ENCODE results near the gene LAMA1. TPM values are rescaled to one million over a fixed set of nuclear protein-coding genes. Genes with fewer than 3 reads are reported as not detected.
A peak's percentile ranks its signal among the peaks of the same experiment; 100 is the strongest.
"Not testable (repeated sequence)": the region's sequence is repeated elsewhere in the genome, so short reads cannot be mapped to it uniquely, and the experiment has no call there.

The LAMA1 gene
- 1.9 TPM for polyA plus RNA-seq (2013, experiment 1 of 2; ENCODE audit: insufficient read length)
- polyA plus RNA-seq (2013, experiment 2 of 2; ENCODE audit: insufficient read length): 2.0 TPM

- DNase-seq: peak; percentile 4
Observed at GRCh38 chr18:7117390-7118355, at the start of gene LAMA1. Gene LAMA1 (minus strand): TSS chr18:7117797. CDS start chr18:7117720, 77 bp downstream.

- no peak for DNase-seq
Observed at GRCh38 chr18:7165846-7166393, 48.3 kb upstream of the LAMA1 start.

- DNase-seq: peak; percentile 29
Observed at GRCh38 chr18:7164323-7165004, 46.9 kb upstream of the LAMA1 start.

- peak; percentile 72 for DNase-seq
Observed at GRCh38 chr18:7158216-7158615, 40.6 kb upstream of the LAMA1 start.

GRCh38 chr18:7157760-7158159, 40.2 kb upstream of the LAMA1 start:
- DNase-seq: no peak

GRCh38 chr18:7155887-7156286, 38.3 kb upstream of the LAMA1 start:
- DNase-seq: no peak

GRCh38 chr18:7155092-7155491, 37.5 kb upstream of the LAMA1 start:
- no peak for DNase-seq

- no peak for DNase-seq
Observed at GRCh38 chr18:7152440-7152839, 34.8 kb upstream of the LAMA1 start.

GRCh38 chr18:7147399-7147798, 29.8 kb upstream of the LAMA1 start:
- no peak for DNase-seq

GRCh38 chr18:7146067-7146466, 28.5 kb upstream of the LAMA1 start:
- DNase-seq: no peak

GRCh38 chr18:7144921-7145320, 27.3 kb upstream of the LAMA1 start:
- not testable (repeated sequence) for DNase-seq

- no peak for DNase-seq
Observed at GRCh38 chr18:7141287-7141686, 23.7 kb upstream of the LAMA1 start.

- no peak for DNase-seq
Observed at GRCh38 chr18:7139409-7139808, 21.8 kb upstream of the LAMA1 start.

- DNase-seq: peak; percentile 11
Observed at GRCh38 chr18:7133181-7133580, 15.6 kb upstream of the LAMA1 start.

- no peak for DNase-seq
Observed at GRCh38 chr18:7132356-7133150, 15.0 kb upstream of the LAMA1 start.

- DNase-seq: no peak
Observed at GRCh38 chr18:7122376-7122775, 4.8 kb upstream of the LAMA1 start.

- DNase-seq: no peak
Observed at GRCh38 chr18:7116792-7117389, 706 bp downstream of the LAMA1 start.

- peak; percentile 9 for DNase-seq
Observed at GRCh38 chr18:7116001-7116730, 1.4 kb downstream of the LAMA1 start.

- DNase-seq: no peak
Observed at GRCh38 chr18:7112936-7113335, 4.7 kb downstream of the LAMA1 start.

GRCh38 chr18:7111134-7111533, 6.5 kb downstream of the LAMA1 start:
- DNase-seq: no peak

GRCh38 chr18:7105943-7106342, 11.7 kb downstream of the LAMA1 start:
- DNase-seq: no peak

Data from fibroblast of skin of scalp (primary cell).